Measurements from ENCODE around the gene DHX38. TPM values are rescaled to one million over a fixed set of nuclear protein-coding genes. Genes with fewer than 3 reads are reported as not detected.

Gene DHX38
- polyA plus RNA-seq, 3 donors: 71.0 to 76.8 (median 76.1) TPM

GRCh38 chr16:72109966-72110530 lies 16.4 kb downstream of the DHX38 start:
- no peak for DNase-seq (ENCODE audit: extremely low read depth in 1 of 11, low read depth in 9 of 11, low spot score in 4 of 11)

GRCh38 chr16:72110662-72111615 lies 17.3 kb downstream of the DHX38 start:
- no peak for DNase-seq (ENCODE audit: extremely low read depth in 1 of 11, low read depth in 9 of 11, low spot score in 4 of 11)

GRCh38 chr16:72111657-72112451 lies 18.2 kb downstream of the DHX38 start:
- no peak for DNase-seq (ENCODE audit: extremely low read depth in 1 of 11, low read depth in 9 of 11, low spot score in 4 of 11)

GRCh38 chr16:72112452-72112792 lies 18.8 kb downstream of the DHX38 start:
- DNase-seq (ENCODE audit: extremely low read depth in 1 of 11, low read depth in 9 of 11, low spot score in 4 of 11): no peak

- no peak for DNase-seq (ENCODE audit: extremely low read depth in 1 of 11, low read depth in 9 of 11, low spot score in 4 of 11)
Measured at GRCh38 chr16:72112906-72113615, 19.4 kb downstream of the DHX38 start.

- no peak for DNase-seq (ENCODE audit: extremely low read depth in 1 of 11, low read depth in 9 of 11, low spot score in 4 of 11)
Measured at GRCh38 chr16:72113616-72113945, 19.9 kb downstream of the DHX38 start.

- no peak for DNase-seq (ENCODE audit: extremely low read depth in 1 of 11, low read depth in 9 of 11, low spot score in 4 of 11)
Measured at GRCh38 chr16:72120026-72120425, 26.4 kb downstream of the DHX38 start.

GRCh38 chr16:72122308-72122707 lies 28.7 kb downstream of the DHX38 start:
- DNase-seq (ENCODE audit: extremely low read depth in 1 of 11, low read depth in 9 of 11, low spot score in 4 of 11): no peak

- DNase-seq (ENCODE audit: extremely low read depth in 1 of 11, low read depth in 9 of 11, low spot score in 4 of 11): no peak
Measured at GRCh38 chr16:72122916-72123315, 29.3 kb downstream of the DHX38 start.

- DNase-seq (ENCODE audit: extremely low read depth in 1 of 11, low read depth in 9 of 11, low spot score in 4 of 11): no peak
Measured at GRCh38 chr16:72123426-72123825, 29.8 kb downstream of the DHX38 start.

- no peak for DNase-seq (ENCODE audit: extremely low read depth in 1 of 11, low read depth in 9 of 11, low spot score in 4 of 11)
Measured at GRCh38 chr16:72124148-72124547, 30.5 kb downstream of the DHX38 start.

- peak; percentile 29 to 72 (median 55) for DNase-seq (ENCODE audit: extremely low read depth in 1 of 11, low read depth in 9 of 11, low spot score in 4 of 11)
Measured at GRCh38 chr16:72124761-72125634, 31.4 kb downstream of the DHX38 start.

GRCh38 chr16:72125635-72126428 lies 32.2 kb downstream of the DHX38 start:
- no peak for DNase-seq (ENCODE audit: extremely low read depth in 1 of 11, low read depth in 9 of 11, low spot score in 4 of 11)

- no peak for DNase-seq (ENCODE audit: extremely low read depth in 1 of 11, low read depth in 9 of 11, low spot score in 4 of 11)
Measured at GRCh38 chr16:72126429-72126765, 32.8 kb downstream of the DHX38 start.

GRCh38 chr16:72128701-72129100 lies 35.1 kb downstream of the DHX38 start:
- DNase-seq (ENCODE audit: extremely low read depth in 1 of 11, low read depth in 9 of 11, low spot score in 4 of 11): no peak

GRCh38 chr16:72129976-72130656 lies 36.5 kb downstream of the DHX38 start:
- DNase-seq (ENCODE audit: extremely low read depth in 1 of 11, low read depth in 9 of 11, low spot score in 4 of 11): no peak

GRCh38 chr16:72131036-72131435 lies 37.4 kb downstream of the DHX38 start:
- no peak for DNase-seq (ENCODE audit: extremely low read depth in 1 of 11, low read depth in 9 of 11, low spot score in 4 of 11)

Data from renal cortex interstitium (tissue), 11 donors.